Esophagus muscularis mucosa (tissue), 3 donors: Measurements from ENCODE around the gene COPA.

Experiments used
- POLR2AphosphoS5 ChIP-seq, 2 donors: sonication (generic); formaldehyde crosslinking; IDR thresholded peaks; one replicate each; pipeline ENCODE4 v1.6.1; 2017; ENCODE audit warnings: antibody characterized with exemption in 2 of 2
- TF ChIP-seq, protein P1 (sequence below), 3 experiments: fragments of 200-600 bp in 2 of 3; fragments of 450-650 bp in 1 of 3; sonication (generic) in 2 of 3; IDR thresholded peaks; one replicate each; pipeline ENCODE4 v1.5.1; 2017 to 2019; ENCODE audit warnings: antibody characterized with exemption in 3 of 3, mild to moderate bottlenecking in 2 of 3, moderate library complexity in 1 of 3

DNA sequence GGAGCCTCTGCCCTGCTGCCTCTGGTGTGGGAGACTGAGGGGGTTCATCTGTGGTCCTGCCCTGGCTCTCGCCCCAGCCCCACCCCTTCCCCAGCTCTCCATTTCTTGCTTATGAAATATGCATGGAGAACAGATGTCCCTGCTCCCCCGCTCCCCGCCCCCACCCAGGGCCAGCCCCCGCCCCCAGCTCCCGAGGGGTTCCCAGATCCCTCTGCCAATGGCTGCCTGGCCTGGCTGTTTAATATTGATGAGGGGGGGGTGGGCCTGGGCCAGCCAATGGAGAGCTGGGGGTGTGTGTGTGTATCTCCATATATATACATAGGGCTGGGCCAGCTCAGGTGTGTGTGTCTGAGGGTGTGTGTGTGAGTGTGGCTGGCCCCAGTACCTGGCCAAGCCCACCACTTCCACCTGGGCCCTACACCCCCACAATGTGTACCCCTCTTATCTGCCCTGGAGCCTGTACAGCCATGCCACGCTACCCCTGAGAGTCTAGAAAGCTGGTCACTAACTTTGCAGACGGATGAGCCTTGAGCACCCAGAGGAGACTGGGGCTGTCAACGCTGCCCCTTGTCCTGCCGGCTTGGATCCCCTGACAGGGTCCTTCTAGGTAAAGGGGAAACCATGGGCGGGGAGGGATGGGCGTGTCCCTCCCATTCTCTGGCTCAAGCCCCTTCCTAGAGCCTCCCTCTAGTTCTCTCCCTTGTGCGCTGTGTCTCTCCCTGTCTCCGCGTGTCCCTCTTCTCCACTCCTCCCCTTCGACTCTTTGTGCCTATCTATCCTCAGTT is 23.9 kb upstream of the COPA start, which contains the start of gene NHLH1:
- TF ChIP-seq, protein P1, sequence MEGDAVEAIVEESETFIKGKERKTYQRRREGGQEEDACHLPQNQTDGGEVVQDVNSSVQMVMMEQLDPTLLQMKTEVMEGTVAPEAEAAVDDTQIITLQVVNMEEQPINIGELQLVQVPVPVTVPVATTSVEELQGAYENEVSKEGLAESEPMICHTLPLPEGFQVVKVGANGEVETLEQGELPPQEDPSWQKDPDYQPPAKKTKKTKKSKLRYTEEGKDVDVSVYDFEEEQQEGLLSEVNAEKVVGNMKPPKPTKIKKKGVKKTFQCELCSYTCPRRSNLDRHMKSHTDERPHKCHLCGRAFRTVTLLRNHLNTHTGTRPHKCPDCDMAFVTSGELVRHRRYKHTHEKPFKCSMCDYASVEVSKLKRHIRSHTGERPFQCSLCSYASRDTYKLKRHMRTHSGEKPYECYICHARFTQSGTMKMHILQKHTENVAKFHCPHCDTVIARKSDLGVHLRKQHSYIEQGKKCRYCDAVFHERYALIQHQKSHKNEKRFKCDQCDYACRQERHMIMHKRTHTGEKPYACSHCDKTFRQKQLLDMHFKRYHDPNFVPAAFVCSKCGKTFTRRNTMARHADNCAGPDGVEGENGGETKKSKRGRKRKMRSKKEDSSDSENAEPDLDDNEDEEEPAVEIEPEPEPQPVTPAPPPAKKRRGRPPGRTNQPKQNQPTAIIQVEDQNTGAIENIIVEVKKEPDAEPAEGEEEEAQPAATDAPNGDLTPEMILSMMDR (IDR thresholded peaks at IDR 0.05): no peak
- TF ChIP-seq POLR2AphosphoS5 (IDR thresholded peaks at IDR 0.05): no peak
